DND-41 (cell line): ENCODE measurements around the gene IQSEC1.

Source experiments
- ATAC-seq: fragments of 200-7000 bp; cut with Tn5 transposase; 3 replicates; pipeline ENCODE4 v1.9.1; 2021; ENCODE audit warnings: low read depth; ENCODE audit not compliant: insufficient read depth
- DNase-seq: peaks from one replicate; pipeline ENCODE4 v3.0.0-alpha.2; 2020
- H2AFZ ChIP-seq: 2 replicates; pipeline ENCODE4 v1.6.0; 2012; ENCODE audit warnings: low read depth, low read length
- H3K27ac ChIP-seq: 2 replicates; pipeline ENCODE4 v1.5.1; 2012; ENCODE audit warnings: low read length, inconsistent platforms
- H3K27me3 ChIP-seq: fragments of 200-600 bp; sonication (generic); 2 replicates; pipeline ENCODE4 v1.6.0; 2012; ENCODE audit warnings: low read length, mild to moderate bottlenecking, inconsistent platforms; ENCODE audit not compliant: insufficient read depth, poor library complexity
- H3K36me3 ChIP-seq: 2 replicates; pipeline ENCODE4 v1.5.1; 2012; ENCODE audit warnings: low read length, inconsistent platforms; ENCODE audit not compliant: insufficient read depth
- H3K4me1 ChIP-seq: 2 replicates; pipeline ENCODE4 v1.5.1; 2012; ENCODE audit warnings: mild to moderate bottlenecking, low read length; ENCODE audit not compliant: insufficient read depth
- H3K4me2 ChIP-seq: 2 replicates; pipeline ENCODE4 v1.6.0; 2012; ENCODE audit warnings: mild to moderate bottlenecking, moderate library complexity, low read length, inconsistent platforms; ENCODE audit not compliant: insufficient read depth
- H3K4me3 ChIP-seq, 2 experiments: fragments of 200-600 bp in 1 of 2; shearing (Covaris generic) in 1 of 2; 2 replicates each; pipeline ENCODE4 v1.5.1; 2012 to 2016; ENCODE audit warnings: inconsistent platforms in 2 of 2, low read length in 2 of 2, mild to moderate bottlenecking in 2 of 2, low read depth in 1 of 2, moderate library complexity in 1 of 2
- H3K79me2 ChIP-seq: 2 replicates; pipeline ENCODE4 v1.6.0; 2012; ENCODE audit warnings: low read length, inconsistent platforms; ENCODE audit not compliant: insufficient read depth
- H3K9ac ChIP-seq: 2 replicates; pipeline ENCODE4 v1.6.0; 2012; ENCODE audit warnings: low read depth, mild to moderate bottlenecking, inconsistent platforms, low read length, moderate library complexity
- H3K9me3 ChIP-seq: 2 replicates; pipeline ENCODE4 v1.5.1; 2012; ENCODE audit warnings: low read length, moderate library complexity, mild to moderate bottlenecking, inconsistent platforms; ENCODE audit not compliant: insufficient read depth, severe bottlenecking
- H4K20me1 ChIP-seq: 2 replicates; pipeline ENCODE4 v1.6.0; 2012; ENCODE audit warnings: low read length; ENCODE audit not compliant: insufficient read depth
- EZH2 ChIP-seq: IDR thresholded peaks from 3 replicates; pipeline ENCODE4 v1.6.1; 2012; ENCODE audit warnings: borderline replicate concordance, low read depth, mild to moderate bottlenecking, moderate library complexity, low read length, inconsistent platforms; ENCODE audit not compliant: severe bottlenecking
- TF ChIP-seq, protein P1 (sequence below): IDR thresholded peaks from 2 replicates; pipeline ENCODE4 v1.5.1; 2012; ENCODE audit warnings: borderline replicate concordance, low read length, moderate library complexity, mild to moderate bottlenecking; ENCODE audit not compliant: poor library complexity, severe bottlenecking; ENCODE audit errors: extremely low read depth

IQSEC1 gene

DNA sequence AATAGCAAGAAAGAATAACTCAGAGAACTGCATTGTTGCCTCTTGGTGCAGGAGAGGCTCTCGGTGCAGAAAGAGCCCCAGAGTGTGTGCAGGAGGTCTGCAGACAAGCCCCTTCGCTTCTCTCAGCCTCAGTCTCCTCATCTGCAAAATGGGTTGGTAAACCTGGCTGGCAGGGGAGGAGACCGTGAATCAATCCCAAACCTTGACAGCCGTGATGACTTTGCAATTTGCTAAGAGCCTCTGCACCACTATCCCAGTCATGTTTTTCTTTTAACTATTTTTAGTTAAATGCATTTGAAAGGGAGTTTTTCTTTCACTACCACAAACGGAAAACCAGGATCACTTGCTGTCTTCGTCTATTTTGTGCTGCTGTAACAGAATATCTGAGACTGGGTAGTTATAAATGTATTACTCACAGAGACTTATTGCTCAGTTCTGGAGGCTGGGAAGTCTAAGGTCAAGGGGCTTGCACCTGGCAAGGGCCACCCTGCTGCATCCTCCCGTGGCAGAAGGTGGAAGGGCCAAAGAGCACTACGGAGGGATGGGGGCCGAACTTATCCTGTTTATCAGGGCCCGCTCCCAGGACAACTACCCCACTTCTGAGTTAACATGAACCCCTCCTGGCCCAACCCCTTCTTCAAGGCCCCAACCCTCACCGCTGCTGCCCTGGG lies 14.2 kb upstream of the IQSEC1 start:
- no peak for DNase-seq

DNA sequence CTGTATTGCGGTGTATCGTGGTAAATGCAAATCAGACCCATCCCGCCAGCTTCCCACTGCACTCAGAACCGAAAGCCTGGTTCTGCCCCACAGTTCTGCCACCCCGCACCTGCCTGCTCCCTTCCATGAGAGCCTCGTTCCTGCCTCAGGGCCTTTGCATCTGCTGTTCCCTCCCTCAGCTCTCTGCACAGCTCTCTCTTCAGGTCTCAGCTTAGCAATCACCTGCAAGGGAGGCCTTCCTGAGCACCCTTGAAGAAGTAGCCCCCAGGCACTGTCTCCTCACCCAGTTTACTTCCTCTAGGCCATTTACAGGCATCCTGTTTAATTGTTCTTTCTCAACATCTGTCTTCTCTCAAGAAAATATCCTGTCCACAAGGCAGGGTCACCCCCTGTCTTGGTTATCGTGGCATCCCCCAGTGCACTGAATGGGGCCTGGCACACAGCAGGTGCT lies 13.3 kb upstream of the IQSEC1 start:
- Histone ChIP-seq H4K20me1 (no peaks in the 10 kb centered on the region), H3K27me3 (no peaks in the 10 kb centered on the region), H2AFZ (no peak overlapping the region), H3K4me3 (no peak overlapping the region), H3K36me3 (no peaks in the 10 kb centered on the region), H3K79me2 (no peaks in the 10 kb centered on the region), H3K27ac (peak overlapping the region; percentile 13; the same call in 1 of the 2 replicates), H3K9me3 (no peaks in the 10 kb centered on the region), H3K9ac (no peak overlapping the region), H3K4me2 (no peak overlapping the region), H3K4me1 (peaks cover 25% of the 10 kb centered on the region)
- TF ChIP-seq EZH2 = no peak
- TF ChIP-seq, protein P1, sequence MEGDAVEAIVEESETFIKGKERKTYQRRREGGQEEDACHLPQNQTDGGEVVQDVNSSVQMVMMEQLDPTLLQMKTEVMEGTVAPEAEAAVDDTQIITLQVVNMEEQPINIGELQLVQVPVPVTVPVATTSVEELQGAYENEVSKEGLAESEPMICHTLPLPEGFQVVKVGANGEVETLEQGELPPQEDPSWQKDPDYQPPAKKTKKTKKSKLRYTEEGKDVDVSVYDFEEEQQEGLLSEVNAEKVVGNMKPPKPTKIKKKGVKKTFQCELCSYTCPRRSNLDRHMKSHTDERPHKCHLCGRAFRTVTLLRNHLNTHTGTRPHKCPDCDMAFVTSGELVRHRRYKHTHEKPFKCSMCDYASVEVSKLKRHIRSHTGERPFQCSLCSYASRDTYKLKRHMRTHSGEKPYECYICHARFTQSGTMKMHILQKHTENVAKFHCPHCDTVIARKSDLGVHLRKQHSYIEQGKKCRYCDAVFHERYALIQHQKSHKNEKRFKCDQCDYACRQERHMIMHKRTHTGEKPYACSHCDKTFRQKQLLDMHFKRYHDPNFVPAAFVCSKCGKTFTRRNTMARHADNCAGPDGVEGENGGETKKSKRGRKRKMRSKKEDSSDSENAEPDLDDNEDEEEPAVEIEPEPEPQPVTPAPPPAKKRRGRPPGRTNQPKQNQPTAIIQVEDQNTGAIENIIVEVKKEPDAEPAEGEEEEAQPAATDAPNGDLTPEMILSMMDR = no peak
- peak; percentile 41 for DNase-seq
- peak; percentile 45 for ATAC-seq

More for the DNA sequence above, 14.2 kb upstream of the IQSEC1 start:
- no peak overlapping the region for H3K4me3 ChIP-seq
- H3K27ac ChIP-seq = peak overlapping the region; percentile 60
- H3K9me3 ChIP-seq = no peaks in the 10 kb centered on the region
- H3K4me1 ChIP-seq = peaks cover 34% of the 10 kb centered on the region
- no peak for ATAC-seq
- TF ChIP-seq EZH2 = no peak
- TF ChIP-seq, protein P1 = no peak
- H2AFZ ChIP-seq = no peak overlapping the region
- H3K4me2 ChIP-seq = no peak overlapping the region
- no peaks in the 10 kb centered on the region for H3K79me2 ChIP-seq
- no peaks in the 10 kb centered on the region for H4K20me1 ChIP-seq
- H3K36me3 ChIP-seq = no peaks in the 10 kb centered on the region
- H3K9ac ChIP-seq = peak overlapping the region; percentile 2; the same call in 1 of the 2 replicates
- no peaks in the 10 kb centered on the region for H3K27me3 ChIP-seq

DNA sequence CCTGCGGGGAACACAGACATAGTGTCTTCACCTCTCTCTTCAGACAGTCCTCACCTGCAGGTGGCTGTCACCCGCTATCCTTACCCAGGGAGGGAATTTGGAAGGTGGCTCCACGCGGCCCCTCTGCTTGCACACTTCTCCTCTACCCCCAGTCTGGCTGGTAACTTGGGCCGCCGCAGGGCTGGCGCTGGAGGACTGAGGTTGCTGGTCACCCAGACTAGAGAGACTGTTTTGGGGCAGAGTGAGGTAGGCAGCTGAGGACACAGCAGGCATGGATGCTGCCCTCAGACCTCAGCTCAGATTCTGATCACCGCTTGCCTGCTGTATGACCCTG lies 12.6 kb upstream of the IQSEC1 start:
- Histone ChIP-seq H3K4me3 (no peak overlapping the region), H3K4me2 (no peak overlapping the region), H3K27me3 (no peaks in the 10 kb centered on the region), H2AFZ (no peak overlapping the region), H3K9me3 (no peaks in the 10 kb centered on the region), H3K27ac (peak overlapping the region; percentile 48; the same call in 1 of the 2 replicates), H3K79me2 (no peaks in the 10 kb centered on the region), H3K4me1 (peaks cover 22% of the 10 kb centered on the region), H3K9ac (no peak overlapping the region), H4K20me1 (no peaks in the 10 kb centered on the region), H3K36me3 (no peaks in the 10 kb centered on the region)
- no peak for DNase-seq
- no peak for ATAC-seq
- no peak for TF ChIP-seq EZH2
- TF ChIP-seq, protein P1 = no peak
